Ramos (cell line): ENCODE results near the gene USP2.

Experiments
- in situ Hi-C: fragments of 300-500 bp; cut with MboI; formaldehyde crosslinking; loops from one replicate; pipeline ENCODE4 v1.14.3; 2022; ENCODE audit warnings: low sequenced_read_pairs; ENCODE audit not compliant: unreplicated experiment

Gene USP2

GRCh38 chr11:119334174-119334930 lies 47.1 kb downstream of the USP2 start, which contains the start of gene RNF26:
Gene RNF26 (plus strand): TSS chr11:119334527. CDS start chr11:119335123, 596 bp downstream.
- in situ Hi-C loops: no loop called here

- in situ Hi-C loops: no loop called here
Observed at GRCh38 chr11:119332111-119332765, 49.3 kb downstream of the USP2 start.

- in situ Hi-C loops: no loop called here
Observed at GRCh38 chr11:119330237-119330636, 51.3 kb downstream of the USP2 start.

- in situ Hi-C loops: no loop called here
Observed at GRCh38 chr11:119329320-119329719, 52.2 kb downstream of the USP2 start.

GRCh38 chr11:119324189-119324588 lies 57.3 kb downstream of the USP2 start:
- in situ Hi-C loops: no loop called here

- in situ Hi-C loops: no loop called here
Observed at GRCh38 chr11:119323532-119324033, 57.9 kb downstream of the USP2 start.

GRCh38 chr11:119322921-119323531 lies 58.5 kb downstream of the USP2 start:
- in situ Hi-C loops: no loop called here

- in situ Hi-C loops: no loop called here
Observed at GRCh38 chr11:119322360-119322739, 59.1 kb downstream of the USP2 start.

GRCh38 chr11:119320776-119321524 lies 60.5 kb downstream of the USP2 start:
- in situ Hi-C loops: no loop called here

GRCh38 chr11:119320240-119320775 lies 61.2 kb downstream of the USP2 start:
- in situ Hi-C loops: no loop called here

GRCh38 chr11:119319700-119320239 lies 61.7 kb downstream of the USP2 start:
- in situ Hi-C loops: no loop called here

GRCh38 chr11:119319136-119319699 lies 62.3 kb downstream of the USP2 start:
- in situ Hi-C loops: no loop called here

GRCh38 chr11:119318240-119319135 lies 63.0 kb downstream of the USP2 start:
- in situ Hi-C loops: no loop called here

- in situ Hi-C loops: no loop called here
Observed at GRCh38 chr11:119317592-119318239, 63.8 kb downstream of the USP2 start.

GRCh38 chr11:119316729-119317591 lies 64.5 kb downstream of the USP2 start, which contains the start of gene MCAM:
Gene MCAM (minus strand): TSS chr11:119317130. CDS start chr11:119317101, 29 bp downstream.
- in situ Hi-C loops: no loop called here

- in situ Hi-C loops: no loop called here
Observed at GRCh38 chr11:119316016-119316728, 65.3 kb downstream of the USP2 start.
